HepG2 (cell line): ENCODE data around the gene TTC23. TPM values are rescaled to one million over a fixed set of nuclear protein-coding genes. Genes with fewer than 3 reads are reported as not detected.

ENCODE experiments used
- ELF3 ChIP-seq: IDR thresholded peaks from 2 replicates; pipeline ENCODE4 v1.6.1; 2016; ENCODE audit warnings: missing genetic modification reagents, missing compliant biosample characterization
- NAIF1 ChIP-seq: sonication (generic); formaldehyde crosslinking; IDR thresholded peaks from 2 replicates; pipeline ENCODE4 v1.5.0; 2020; ENCODE audit warnings: mild to moderate bottlenecking, missing genetic modification reagents, borderline replicate concordance
- NPAS2 ChIP-seq: sonication (generic); formaldehyde crosslinking; IDR thresholded peaks from 2 replicates; pipeline ENCODE4 v1.8.0; 2022; ENCODE audit warnings: mild to moderate bottlenecking, missing genetic modification reagents, borderline replicate concordance
- SNRNP70 ChIP-seq: fragments of 200-400 bp; formaldehyde crosslinking; IDR thresholded peaks from 2 replicates; pipeline ENCODE4 v1.6.1; 2017; ENCODE audit warnings: mild to moderate bottlenecking, low read depth, low read length, moderate library complexity
- TCF12 ChIP-seq, 2 experiments: fragments of 450-650 bp in 1 of 2; sonication (generic) in 1 of 2; formaldehyde crosslinking in 1 of 2; IDR thresholded peaks; 2 replicates each; pipeline versions ENCODE4 v1.6.1 to v1.8.0; 2017 to 2022; ENCODE audit warnings: antibody characterized with exemption in 1 of 2, mild to moderate bottlenecking in 1 of 2, missing genetic modification reagents in 1 of 2, moderate library complexity in 1 of 2
- ZBTB3 ChIP-seq: sonication (generic); formaldehyde crosslinking; IDR thresholded peaks from 2 replicates; pipeline ENCODE4 v1.4.0; 2020; ENCODE audit warnings: low read depth, mild to moderate bottlenecking, moderate library complexity, missing genetic modification reagents, borderline replicate concordance
- ZC3H4 ChIP-seq: sonication (generic); formaldehyde crosslinking; IDR thresholded peaks from 2 replicates; pipeline ENCODE4 v1.4.0; 2020; ENCODE audit warnings: missing genetic modification reagents, borderline replicate concordance
- ZNF337 ChIP-seq: sonication (generic); formaldehyde crosslinking; IDR thresholded peaks from 2 replicates; pipeline ENCODE4 v1.5.1; 2020; ENCODE audit warnings: missing genetic modification reagents, low read depth, mild to moderate bottlenecking, borderline replicate concordance
- ZNF510 ChIP-seq: sonication (generic); formaldehyde crosslinking; IDR thresholded peaks from 2 replicates; pipeline ENCODE4 v1.4.0; 2020; ENCODE audit warnings: low read depth, mild to moderate bottlenecking, missing genetic modification reagents
- ZNF569 ChIP-seq: sonication (generic); formaldehyde crosslinking; IDR thresholded peaks from 2 replicates; pipeline ENCODE4 v1.5.0; 2020; ENCODE audit warnings: mild to moderate bottlenecking, missing genetic modification reagents, moderate library complexity, borderline replicate concordance
- ZNF670 ChIP-seq: sonication (generic); formaldehyde crosslinking; IDR thresholded peaks from 2 replicates; pipeline ENCODE4 v1.8.0; 2022; ENCODE audit warnings: mild to moderate bottlenecking, missing genetic modification reagents, borderline replicate concordance
- polyA plus RNA-seq, 8 experiments: library from polyadenylated mRNA; depleted of rRNA in 3 of 8; stranded (reverse) in 7 of 8; unstranded in 1 of 8; fragments of >200 nt; fragmentation: Illumina TruSeq in 4 of 8; extraction: Trizol in 4 of 8; gene quantifications; 2 replicates each; pipeline versions ENCODE4 v1.2.1 to v1.2.3, GENCODE V29; 2011 to 2016; ENCODE audit warnings: low read depth in 4 of 8, missing spikeins in 1 of 8, mixed read lengths in 1 of 8; ENCODE audit not compliant: insufficient read depth in 1 of 8
- total RNA-seq, 5 experiments: library from RNA; depleted of rRNA; stranded (reverse); fragments of >200 nt; fragmentation: Illumina TruSeq; extraction: Trizol; gene quantifications; 2 replicates each; pipeline ENCODE4 v1.2.3, GENCODE V29; 2016; ENCODE audit warnings: low read depth in 1 of 5
- TF ChIP-seq, protein P1 (sequence below): sonication (generic); formaldehyde crosslinking; IDR thresholded peaks from 2 replicates; pipeline ENCODE4 v1.4.0; 2020; ENCODE audit warnings: mild to moderate bottlenecking, missing genetic modification reagents
- TF ChIP-seq, protein P2 (sequence below): sonication (generic); formaldehyde crosslinking; IDR thresholded peaks from 2 replicates; pipeline ENCODE4 v1.5.1; 2020; ENCODE audit warnings: missing genetic modification reagents, mild to moderate bottlenecking, borderline replicate concordance
- TF ChIP-seq, protein P3 (sequence below): sonication (generic); formaldehyde crosslinking; IDR thresholded peaks from 2 replicates; pipeline ENCODE4 v1.8.0; 2022; ENCODE audit warnings: mild to moderate bottlenecking, missing genetic modification reagents
- TF ChIP-seq, protein P4 (sequence below): sonication (generic); formaldehyde crosslinking; IDR thresholded peaks from 2 replicates; pipeline ENCODE4 v1.5.1; 2020; ENCODE audit warnings: missing genetic modification reagents, mild to moderate bottlenecking, borderline replicate concordance
- TF ChIP-seq, protein P5 (sequence below): sonication (generic); formaldehyde crosslinking; IDR thresholded peaks from 2 replicates; pipeline ENCODE4 v1.5.1; 2020; ENCODE audit warnings: missing genetic modification reagents, mild to moderate bottlenecking, borderline replicate concordance

TTC23 gene
- total and polyA plus RNA-seq, 2 of the 13 experiments (the other 11 are each of a cell fraction or from before 2014, with no cell fraction given) = 1.6 to 11.7 TPM

DNA sequence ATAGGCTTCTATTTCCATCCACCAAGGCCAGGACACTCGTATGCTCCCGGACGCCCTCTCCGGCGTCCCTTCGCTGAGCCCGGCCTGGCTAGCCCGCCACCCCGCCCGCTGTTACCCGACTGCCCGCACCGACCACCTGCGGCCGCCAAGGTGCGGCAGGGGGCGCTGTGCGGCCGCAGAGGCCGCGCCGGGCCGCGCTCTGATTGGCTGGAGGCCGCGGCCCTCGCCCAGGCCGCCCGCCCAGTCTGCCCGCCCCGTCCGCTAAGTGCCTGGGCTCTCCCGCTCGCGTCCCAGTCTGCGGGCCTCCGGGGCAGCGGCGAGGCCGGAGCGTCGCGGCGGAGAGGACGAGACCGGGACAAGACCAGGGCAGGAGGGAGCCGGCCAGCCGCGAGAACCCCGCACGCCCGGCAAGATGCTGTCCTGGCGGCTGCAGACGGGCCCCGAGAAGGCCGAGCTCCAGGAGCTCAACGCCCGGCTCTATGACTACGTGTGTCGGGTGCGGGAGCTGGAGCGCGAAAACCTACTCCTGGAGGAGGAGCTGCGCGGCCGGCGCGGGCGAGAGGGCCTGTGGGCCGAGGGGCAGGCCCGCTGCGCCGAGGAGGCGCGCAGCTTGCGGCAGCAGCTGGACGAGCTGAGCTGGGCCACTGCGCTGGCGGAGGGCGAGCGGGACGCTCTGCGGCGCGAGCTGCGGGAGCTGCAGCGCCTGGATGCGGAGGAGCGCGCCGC is 144.4 kb downstream of the TTC23 start, which contains the start of gene SYNM (continued):
- TF ChIP-seq, protein P1, sequence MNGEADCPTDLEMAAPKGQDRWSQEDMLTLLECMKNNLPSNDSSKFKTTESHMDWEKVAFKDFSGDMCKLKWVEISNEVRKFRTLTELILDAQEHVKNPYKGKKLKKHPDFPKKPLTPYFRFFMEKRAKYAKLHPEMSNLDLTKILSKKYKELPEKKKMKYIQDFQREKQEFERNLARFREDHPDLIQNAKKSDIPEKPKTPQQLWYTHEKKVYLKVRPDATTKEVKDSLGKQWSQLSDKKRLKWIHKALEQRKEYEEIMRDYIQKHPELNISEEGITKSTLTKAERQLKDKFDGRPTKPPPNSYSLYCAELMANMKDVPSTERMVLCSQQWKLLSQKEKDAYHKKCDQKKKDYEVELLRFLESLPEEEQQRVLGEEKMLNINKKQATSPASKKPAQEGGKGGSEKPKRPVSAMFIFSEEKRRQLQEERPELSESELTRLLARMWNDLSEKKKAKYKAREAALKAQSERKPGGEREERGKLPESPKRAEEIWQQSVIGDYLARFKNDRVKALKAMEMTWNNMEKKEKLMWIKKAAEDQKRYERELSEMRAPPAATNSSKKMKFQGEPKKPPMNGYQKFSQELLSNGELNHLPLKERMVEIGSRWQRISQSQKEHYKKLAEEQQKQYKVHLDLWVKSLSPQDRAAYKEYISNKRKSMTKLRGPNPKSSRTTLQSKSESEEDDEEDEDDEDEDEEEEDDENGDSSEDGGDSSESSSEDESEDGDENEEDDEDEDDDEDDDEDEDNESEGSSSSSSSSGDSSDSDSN (CRISPR knock-in tag) = peak; percentile 86; the same call in 1 of the 2 replicates
- TF ChIP-seq ELF3 (no peak; the same call in 1 of the 2 replicates), ZNF569 (no peak), SNRNP70 (no peak), ZC3H4 (CRISPR knock-in tag) (no peak), ZNF337 (CRISPR knock-in tag) (no peak), ZBTB3 (CRISPR knock-in tag) (no peak), NPAS2 (CRISPR knock-in tag) (no peak), ZNF670 (CRISPR knock-in tag) (no peak; the same call in 1 of the 2 replicates), TCF12 (IDR thresholded peaks at IDR 0.05) (no peak), TCF12 (CRISPR knock-in tag; IDR thresholded peaks at IDR 0.05) (0 out of 2 replicates have a peak, but pooled peaks have one; percentile 39), NAIF1 (CRISPR knock-in tag) (no peak), ZNF510 (no peak)
- TF ChIP-seq, protein P2, sequence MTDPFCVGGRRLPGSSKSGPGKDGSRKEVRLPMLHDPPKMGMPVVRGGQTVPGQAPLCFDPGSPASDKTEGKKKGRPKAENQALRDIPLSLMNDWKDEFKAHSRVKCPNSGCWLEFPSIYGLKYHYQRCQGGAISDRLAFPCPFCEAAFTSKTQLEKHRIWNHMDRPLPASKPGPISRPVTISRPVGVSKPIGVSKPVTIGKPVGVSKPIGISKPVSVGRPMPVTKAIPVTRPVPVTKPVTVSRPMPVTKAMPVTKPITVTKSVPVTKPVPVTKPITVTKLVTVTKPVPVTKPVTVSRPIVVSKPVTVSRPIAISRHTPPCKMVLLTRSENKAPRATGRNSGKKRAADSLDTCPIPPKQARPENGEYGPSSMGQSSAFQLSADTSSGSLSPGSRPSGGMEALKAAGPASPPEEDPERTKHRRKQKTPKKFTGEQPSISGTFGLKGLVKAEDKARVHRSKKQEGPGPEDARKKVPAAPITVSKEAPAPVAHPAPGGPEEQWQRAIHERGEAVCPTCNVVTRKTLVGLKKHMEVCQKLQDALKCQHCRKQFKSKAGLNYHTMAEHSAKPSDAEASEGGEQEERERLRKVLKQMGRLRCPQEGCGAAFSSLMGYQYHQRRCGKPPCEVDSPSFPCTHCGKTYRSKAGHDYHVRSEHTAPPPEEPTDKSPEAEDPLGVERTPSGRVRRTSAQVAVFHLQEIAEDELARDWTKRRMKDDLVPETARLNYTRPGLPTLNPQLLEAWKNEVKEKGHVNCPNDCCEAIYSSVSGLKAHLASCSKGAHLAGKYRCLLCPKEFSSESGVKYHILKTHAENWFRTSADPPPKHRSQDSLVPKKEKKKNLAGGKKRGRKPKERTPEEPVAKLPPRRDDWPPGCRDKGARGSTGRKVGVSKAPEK (CRISPR knock-in tag) = no peak
- TF ChIP-seq, protein P3, sequence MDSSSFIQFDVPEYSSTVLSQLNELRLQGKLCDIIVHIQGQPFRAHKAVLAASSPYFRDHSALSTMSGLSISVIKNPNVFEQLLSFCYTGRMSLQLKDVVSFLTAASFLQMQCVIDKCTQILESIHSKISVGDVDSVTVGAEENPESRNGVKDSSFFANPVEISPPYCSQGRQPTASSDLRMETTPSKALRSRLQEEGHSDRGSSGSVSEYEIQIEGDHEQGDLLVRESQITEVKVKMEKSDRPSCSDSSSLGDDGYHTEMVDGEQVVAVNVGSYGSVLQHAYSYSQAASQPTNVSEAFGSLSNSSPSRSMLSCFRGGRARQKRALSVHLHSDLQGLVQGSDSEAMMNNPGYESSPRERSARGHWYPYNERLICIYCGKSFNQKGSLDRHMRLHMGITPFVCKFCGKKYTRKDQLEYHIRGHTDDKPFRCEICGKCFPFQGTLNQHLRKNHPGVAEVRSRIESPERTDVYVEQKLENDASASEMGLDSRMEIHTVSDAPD = no peak
- TF ChIP-seq, protein P4, sequence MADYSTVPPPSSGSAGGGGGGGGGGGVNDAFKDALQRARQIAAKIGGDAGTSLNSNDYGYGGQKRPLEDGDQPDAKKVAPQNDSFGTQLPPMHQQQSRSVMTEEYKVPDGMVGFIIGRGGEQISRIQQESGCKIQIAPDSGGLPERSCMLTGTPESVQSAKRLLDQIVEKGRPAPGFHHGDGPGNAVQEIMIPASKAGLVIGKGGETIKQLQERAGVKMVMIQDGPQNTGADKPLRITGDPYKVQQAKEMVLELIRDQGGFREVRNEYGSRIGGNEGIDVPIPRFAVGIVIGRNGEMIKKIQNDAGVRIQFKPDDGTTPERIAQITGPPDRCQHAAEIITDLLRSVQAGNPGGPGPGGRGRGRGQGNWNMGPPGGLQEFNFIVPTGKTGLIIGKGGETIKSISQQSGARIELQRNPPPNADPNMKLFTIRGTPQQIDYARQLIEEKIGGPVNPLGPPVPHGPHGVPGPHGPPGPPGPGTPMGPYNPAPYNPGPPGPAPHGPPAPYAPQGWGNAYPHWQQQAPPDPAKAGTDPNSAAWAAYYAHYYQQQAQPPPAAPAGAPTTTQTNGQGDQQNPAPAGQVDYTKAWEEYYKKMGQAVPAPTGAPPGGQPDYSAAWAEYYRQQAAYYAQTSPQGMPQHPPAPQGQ (CRISPR knock-in tag) = no peak
- TF ChIP-seq, protein P5, sequence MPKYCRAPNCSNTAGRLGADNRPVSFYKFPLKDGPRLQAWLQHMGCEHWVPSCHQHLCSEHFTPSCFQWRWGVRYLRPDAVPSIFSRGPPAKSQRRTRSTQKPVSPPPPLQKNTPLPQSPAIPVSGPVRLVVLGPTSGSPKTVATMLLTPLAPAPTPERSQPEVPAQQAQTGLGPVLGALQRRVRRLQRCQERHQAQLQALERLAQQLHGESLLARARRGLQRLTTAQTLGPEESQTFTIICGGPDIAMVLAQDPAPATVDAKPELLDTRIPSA = no peak
